Measurements from ENCODE around the gene GNAL.

GNAL gene

GRCh38 chr18:11767935-11768334 is 78.9 kb downstream of the GNAL start:
- Histone ChIP-seq H3K9ac (ENCODE audit: low read length) (no peak overlapping the region), H3K9me3 (ENCODE audit: low read length) (no peaks in the 10 kb centered on the region), H3K27ac (ENCODE audit: low read depth, low read length) (no peak overlapping the region), H3K36me3 (ENCODE audit: insufficient read depth, low read length) (no peaks in the 10 kb centered on the region), H3K27me3 (ENCODE audit: control insufficient read depth in 1 of 2, insufficient read depth in 2 of 2, low read length in 2 of 2) (no peaks in the 10 kb centered on the region), H3K4me1 (ENCODE audit: insufficient read depth, low read length) (no peaks in the 10 kb centered on the region), H3K4me3 (ENCODE audit: low read depth in 1 of 2, low read length in 2 of 2) (no peak overlapping the region)

- no peaks in the 10 kb centered on the region for H3K4me1 ChIP-seq (ENCODE audit: insufficient read depth, low read length)
- no peak overlapping the region for H3K4me3 ChIP-seq (ENCODE audit: low read depth in 1 of 2, low read length in 2 of 2)
- no peaks in the 10 kb centered on the region for H3K27me3 ChIP-seq (ENCODE audit: control insufficient read depth in 1 of 2, insufficient read depth in 2 of 2, low read length in 2 of 2)
- no peaks in the 10 kb centered on the region for H3K36me3 ChIP-seq (ENCODE audit: insufficient read depth, low read length)
- no peak overlapping the region for H3K27ac ChIP-seq (ENCODE audit: low read depth, low read length)
- no peaks in the 10 kb centered on the region for H3K9me3 ChIP-seq (ENCODE audit: low read length)
- H3K9ac ChIP-seq (ENCODE audit: low read length): no peak overlapping the region
Observed at GRCh38 chr18:11775436-11776174, 86.5 kb downstream of the GNAL start.

GRCh38 chr18:11780042-11780441 is 91.0 kb downstream of the GNAL start:
- no peak overlapping the region for H3K4me3 ChIP-seq (ENCODE audit: low read depth in 1 of 2, low read length in 2 of 2)
- no peaks in the 10 kb centered on the region for H3K27me3 ChIP-seq (ENCODE audit: control insufficient read depth in 1 of 2, insufficient read depth in 2 of 2, low read length in 2 of 2)
- H3K27ac ChIP-seq (ENCODE audit: low read depth, low read length): no peak overlapping the region
- H3K36me3 ChIP-seq (ENCODE audit: insufficient read depth, low read length): no peaks in the 10 kb centered on the region
- no peak overlapping the region for H3K9ac ChIP-seq (ENCODE audit: low read length)
- no peaks in the 10 kb centered on the region for H3K4me1 ChIP-seq (ENCODE audit: insufficient read depth, low read length)
- no peaks in the 10 kb centered on the region for H3K9me3 ChIP-seq (ENCODE audit: low read length)

GRCh38 chr18:11783716-11784331 is 94.8 kb downstream of the GNAL start:
- H3K4me3 ChIP-seq (ENCODE audit: low read depth in 1 of 2, low read length in 2 of 2): no peak overlapping the region
- H3K27ac ChIP-seq (ENCODE audit: low read depth, low read length): no peak overlapping the region
- no peaks in the 10 kb centered on the region for H3K9me3 ChIP-seq (ENCODE audit: low read length)
- H3K4me1 ChIP-seq (ENCODE audit: insufficient read depth, low read length): no peaks in the 10 kb centered on the region
- no peak overlapping the region for H3K9ac ChIP-seq (ENCODE audit: low read length)
- H3K27me3 ChIP-seq (ENCODE audit: control insufficient read depth in 1 of 2, insufficient read depth in 2 of 2, low read length in 2 of 2): no peaks in the 10 kb centered on the region
- H3K36me3 ChIP-seq (ENCODE audit: insufficient read depth, low read length): no peaks in the 10 kb centered on the region

GRCh38 chr18:11784674-11785304 is 95.7 kb downstream of the GNAL start:
- no peak overlapping the region for H3K4me3 ChIP-seq (ENCODE audit: low read depth in 1 of 2, low read length in 2 of 2)
- H3K36me3 ChIP-seq (ENCODE audit: insufficient read depth, low read length): no peaks in the 10 kb centered on the region
- no peak overlapping the region for H3K9ac ChIP-seq (ENCODE audit: low read length)
- H3K27me3 ChIP-seq (ENCODE audit: control insufficient read depth in 1 of 2, insufficient read depth in 2 of 2, low read length in 2 of 2): no peaks in the 10 kb centered on the region
- H3K27ac ChIP-seq (ENCODE audit: low read depth, low read length): no peak overlapping the region
- H3K4me1 ChIP-seq (ENCODE audit: insufficient read depth, low read length): no peaks in the 10 kb centered on the region
- H3K9me3 ChIP-seq (ENCODE audit: low read length): no peaks in the 10 kb centered on the region

- H3K36me3 ChIP-seq (ENCODE audit: insufficient read depth, low read length): no peaks in the 10 kb centered on the region
- H3K27ac ChIP-seq (ENCODE audit: low read depth, low read length): no peak overlapping the region
- H3K9ac ChIP-seq (ENCODE audit: low read length): no peak overlapping the region
- H3K27me3 ChIP-seq (ENCODE audit: control insufficient read depth in 1 of 2, insufficient read depth in 2 of 2, low read length in 2 of 2): no peaks in the 10 kb centered on the region
- no peaks in the 10 kb centered on the region for H3K9me3 ChIP-seq (ENCODE audit: low read length)
- H3K4me3 ChIP-seq (ENCODE audit: low read depth in 1 of 2, low read length in 2 of 2): no peak overlapping the region
- H3K4me1 ChIP-seq (ENCODE audit: insufficient read depth, low read length): no peaks in the 10 kb centered on the region
Observed at GRCh38 chr18:11785444-11786055, 96.5 kb downstream of the GNAL start.

GRCh38 chr18:11789716-11790510 is 100.8 kb downstream of the GNAL start:
- Histone ChIP-seq H3K27me3 (ENCODE audit: control insufficient read depth in 1 of 2, insufficient read depth in 2 of 2, low read length in 2 of 2) (no peaks in the 10 kb centered on the region), H3K9ac (ENCODE audit: low read length) (no peak overlapping the region), H3K4me3 (ENCODE audit: low read depth in 1 of 2, low read length in 2 of 2) (no peak overlapping the region), H3K36me3 (ENCODE audit: insufficient read depth, low read length) (no peaks in the 10 kb centered on the region), H3K27ac (ENCODE audit: low read depth, low read length) (no peak overlapping the region), H3K4me1 (ENCODE audit: insufficient read depth, low read length) (no peaks in the 10 kb centered on the region), H3K9me3 (ENCODE audit: low read length) (no peaks in the 10 kb centered on the region)

- H3K4me3 ChIP-seq (ENCODE audit: low read depth in 1 of 2, low read length in 2 of 2): no peak overlapping the region
- no peaks in the 10 kb centered on the region for H3K36me3 ChIP-seq (ENCODE audit: insufficient read depth, low read length)
- H3K9ac ChIP-seq (ENCODE audit: low read length): no peak overlapping the region
- H3K4me1 ChIP-seq (ENCODE audit: insufficient read depth, low read length): no peaks in the 10 kb centered on the region
- no peaks in the 10 kb centered on the region for H3K9me3 ChIP-seq (ENCODE audit: low read length)
- no peaks in the 10 kb centered on the region for H3K27me3 ChIP-seq (ENCODE audit: control insufficient read depth in 1 of 2, insufficient read depth in 2 of 2, low read length in 2 of 2)
- H3K27ac ChIP-seq (ENCODE audit: low read depth, low read length): no peak overlapping the region
Observed at GRCh38 chr18:11791131-11791530, 102.1 kb downstream of the GNAL start.

GRCh38 chr18:11792632-11793031 is 103.6 kb downstream of the GNAL start:
- Histone ChIP-seq H3K4me1 (ENCODE audit: insufficient read depth, low read length) (no peaks in the 10 kb centered on the region), H3K9me3 (ENCODE audit: low read length) (no peaks in the 10 kb centered on the region), H3K36me3 (ENCODE audit: insufficient read depth, low read length) (no peaks in the 10 kb centered on the region), H3K4me3 (ENCODE audit: low read depth in 1 of 2, low read length in 2 of 2) (no peak overlapping the region), H3K27ac (ENCODE audit: low read depth, low read length) (no peak overlapping the region), H3K27me3 (ENCODE audit: control insufficient read depth in 1 of 2, insufficient read depth in 2 of 2, low read length in 2 of 2) (no peaks in the 10 kb centered on the region), H3K9ac (ENCODE audit: low read length) (no peak overlapping the region)

- Histone ChIP-seq H3K4me1 (ENCODE audit: insufficient read depth, low read length) (no peaks in the 10 kb centered on the region), H3K27ac (ENCODE audit: low read depth, low read length) (no peak overlapping the region), H3K9me3 (ENCODE audit: low read length) (no peaks in the 10 kb centered on the region), H3K36me3 (ENCODE audit: insufficient read depth, low read length) (no peaks in the 10 kb centered on the region), H3K4me3 (ENCODE audit: low read depth in 1 of 2, low read length in 2 of 2) (no peak overlapping the region), H3K9ac (ENCODE audit: low read length) (no peak overlapping the region), H3K27me3 (ENCODE audit: control insufficient read depth in 1 of 2, insufficient read depth in 2 of 2, low read length in 2 of 2) (no peaks in the 10 kb centered on the region)
Observed at GRCh38 chr18:11794195-11794594, 105.1 kb downstream of the GNAL start.

GRCh38 chr18:11795916-11796315 is 106.9 kb downstream of the GNAL start:
- Histone ChIP-seq H3K4me3 (ENCODE audit: low read depth in 1 of 2, low read length in 2 of 2) (no peak overlapping the region), H3K36me3 (ENCODE audit: insufficient read depth, low read length) (no peaks in the 10 kb centered on the region), H3K27me3 (ENCODE audit: control insufficient read depth in 1 of 2, insufficient read depth in 2 of 2, low read length in 2 of 2) (no peaks in the 10 kb centered on the region), H3K9ac (ENCODE audit: low read length) (no peak overlapping the region), H3K9me3 (ENCODE audit: low read length) (no peaks in the 10 kb centered on the region), H3K27ac (ENCODE audit: low read depth, low read length) (no peak overlapping the region), H3K4me1 (ENCODE audit: insufficient read depth, low read length) (no peaks in the 10 kb centered on the region)
